Ascending aorta (tissue), 2 donors: Measurements from ENCODE around the gene WFDC1. TPM values are rescaled to one million over a fixed set of nuclear protein-coding genes. Genes with fewer than 3 reads are reported as not detected.

Experiments
- DNase-seq, 2 donors: peaks; one replicate each; pipeline ENCODE4 v3.0.0-alpha.2; 2019; ENCODE audit warnings: low spot score in 2 of 2
- H3K27ac ChIP-seq, 2 donors: fragments of 200-600 bp; sonication (generic); one replicate each; pipeline ENCODE4 v1.5.1; 2016 to 2017; ENCODE audit warnings: mild to moderate bottlenecking in 1 of 2
- H3K27me3 ChIP-seq: fragments of 200-600 bp; sonication (generic); one replicate; pipeline ENCODE4 v1.5.1; 2017
- H3K36me3 ChIP-seq, 2 donors: fragments of 200-600 bp; sonication (generic); one replicate each; pipeline ENCODE4 v1.5.1; 2016
- H3K4me1 ChIP-seq, 2 donors: fragments of 200-600 bp; sonication (generic); one replicate each; pipeline ENCODE4 v1.5.1; 2016 to 2017; ENCODE audit warnings: mild to moderate bottlenecking in 1 of 2
- H3K4me3 ChIP-seq, 2 donors: fragments of 200-600 bp; sonication (generic); one replicate each; pipeline ENCODE4 v1.5.1; 2016 to 2017; ENCODE audit warnings: mild to moderate bottlenecking in 1 of 2
- H3K9me3 ChIP-seq, 2 donors: fragments of 200-600 bp; sonication (generic); one replicate each; pipeline ENCODE4 v1.5.1; 2016
- intact Hi-C: fragments of 100-400 bp; cut with DNase I; formaldehyde crosslinking; loops from one replicate; pipeline ENCODE4 v1.15.1; 2023
- total RNA-seq: library from RNA; depleted of rRNA; stranded (reverse); fragments of >200 nt; gene quantifications from one replicate; pipeline ENCODE4 v1.1.0, GENCODE V29; 2016
- TF ChIP-seq, protein P1 (sequence below), 3 experiments: fragments of 200-600 bp in 2 of 3; fragments of 450-650 bp in 1 of 3; sonication (generic) in 2 of 3; IDR thresholded peaks; one replicate each; pipeline ENCODE4 v1.5.1; 2016 to 2019; ENCODE audit warnings: antibody characterized with exemption in 3 of 3, mild to moderate bottlenecking in 1 of 3, moderate library complexity in 1 of 3

WFDC1 gene
- total RNA-seq, 1 donor from 2014 or later: 126 TPM

DNA sequence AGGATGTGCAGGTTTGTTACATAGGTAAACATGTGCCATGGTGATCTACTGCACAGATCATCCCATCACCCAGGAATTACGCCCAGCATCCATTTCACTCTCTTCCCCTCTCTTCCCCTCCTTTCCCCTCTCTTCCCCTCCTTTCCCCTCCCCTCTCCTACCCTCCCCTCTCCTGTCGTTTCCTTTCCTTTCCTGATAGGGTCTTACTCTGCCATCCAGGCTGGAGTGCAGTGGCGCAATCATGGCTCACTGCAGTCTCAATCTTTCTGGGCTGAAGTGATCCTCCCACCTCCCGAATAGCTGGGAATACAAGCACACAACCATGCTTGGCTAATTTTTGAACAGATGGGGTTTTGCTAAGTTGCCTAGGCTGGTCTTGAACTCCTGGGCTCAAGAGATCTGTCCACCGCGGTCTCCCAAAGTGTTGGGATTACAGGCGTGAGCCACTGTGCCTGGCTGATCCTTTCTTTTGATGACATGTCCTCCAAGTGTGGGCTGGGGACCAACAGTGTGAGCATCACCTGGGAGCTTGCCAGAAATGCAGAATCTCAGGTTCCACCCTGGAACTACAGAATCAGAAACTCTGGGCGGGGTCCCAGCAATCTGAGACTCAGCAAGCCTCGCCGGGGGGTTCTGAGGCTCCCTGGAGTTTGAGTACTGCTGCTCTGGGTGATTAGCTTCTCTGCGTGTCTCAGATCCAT is 84.5 kb downstream of the WFDC1 start:
- Histone ChIP-seq H3K4me1 (no peaks in the 10 kb centered on the region), H3K27me3 (no peaks in the 10 kb centered on the region), H3K4me3 (no peak overlapping the region), H3K9me3 (no peaks in the 10 kb centered on the region), H3K27ac (no peak overlapping the region), H3K36me3 (no peaks in the 10 kb centered on the region)
- intact Hi-C loops: no loop called here
- TF ChIP-seq, protein P1, sequence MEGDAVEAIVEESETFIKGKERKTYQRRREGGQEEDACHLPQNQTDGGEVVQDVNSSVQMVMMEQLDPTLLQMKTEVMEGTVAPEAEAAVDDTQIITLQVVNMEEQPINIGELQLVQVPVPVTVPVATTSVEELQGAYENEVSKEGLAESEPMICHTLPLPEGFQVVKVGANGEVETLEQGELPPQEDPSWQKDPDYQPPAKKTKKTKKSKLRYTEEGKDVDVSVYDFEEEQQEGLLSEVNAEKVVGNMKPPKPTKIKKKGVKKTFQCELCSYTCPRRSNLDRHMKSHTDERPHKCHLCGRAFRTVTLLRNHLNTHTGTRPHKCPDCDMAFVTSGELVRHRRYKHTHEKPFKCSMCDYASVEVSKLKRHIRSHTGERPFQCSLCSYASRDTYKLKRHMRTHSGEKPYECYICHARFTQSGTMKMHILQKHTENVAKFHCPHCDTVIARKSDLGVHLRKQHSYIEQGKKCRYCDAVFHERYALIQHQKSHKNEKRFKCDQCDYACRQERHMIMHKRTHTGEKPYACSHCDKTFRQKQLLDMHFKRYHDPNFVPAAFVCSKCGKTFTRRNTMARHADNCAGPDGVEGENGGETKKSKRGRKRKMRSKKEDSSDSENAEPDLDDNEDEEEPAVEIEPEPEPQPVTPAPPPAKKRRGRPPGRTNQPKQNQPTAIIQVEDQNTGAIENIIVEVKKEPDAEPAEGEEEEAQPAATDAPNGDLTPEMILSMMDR (IDR thresholded peaks at IDR 0.05): no peak
- no peak for DNase-seq

Other genes with a start within 250 kb of the WFDC1 start
- gene MBTPS1, start 177.9 kb upstream of the WFDC1 start, total RNA-seq: 95.6 TPM
- gene HSDL1, start 149.7 kb upstream of the WFDC1 start, total RNA-seq: 12.0 TPM
- not detected for gene DNAAF1, start 149.6 kb upstream of the WFDC1 start, total RNA-seq
- 151 TPM for gene TAF1C, start 107.8 kb upstream of the WFDC1 start, total RNA-seq
- gene ADAD2, start 103.7 kb upstream of the WFDC1 start, total RNA-seq: not detected
- not detected for gene KCNG4, start 54.9 kb upstream of the WFDC1 start, total RNA-seq
- not detected for gene ATP2C2, start 73.7 kb downstream of the WFDC1 start, total RNA-seq
- gene MEAK7, start 209.8 kb downstream of the WFDC1 start, total RNA-seq: 5.4 TPM